ENCODE results near the gene TCF12.

GRCh38 chr15:57205027-57205855 lies 286.8 kb downstream of the TCF12 start:
- TF ChIP-seq POLR2AphosphoS5 (IDR thresholded peaks at IDR 0.05), result no peak
- TF ChIP-seq, protein P1, sequence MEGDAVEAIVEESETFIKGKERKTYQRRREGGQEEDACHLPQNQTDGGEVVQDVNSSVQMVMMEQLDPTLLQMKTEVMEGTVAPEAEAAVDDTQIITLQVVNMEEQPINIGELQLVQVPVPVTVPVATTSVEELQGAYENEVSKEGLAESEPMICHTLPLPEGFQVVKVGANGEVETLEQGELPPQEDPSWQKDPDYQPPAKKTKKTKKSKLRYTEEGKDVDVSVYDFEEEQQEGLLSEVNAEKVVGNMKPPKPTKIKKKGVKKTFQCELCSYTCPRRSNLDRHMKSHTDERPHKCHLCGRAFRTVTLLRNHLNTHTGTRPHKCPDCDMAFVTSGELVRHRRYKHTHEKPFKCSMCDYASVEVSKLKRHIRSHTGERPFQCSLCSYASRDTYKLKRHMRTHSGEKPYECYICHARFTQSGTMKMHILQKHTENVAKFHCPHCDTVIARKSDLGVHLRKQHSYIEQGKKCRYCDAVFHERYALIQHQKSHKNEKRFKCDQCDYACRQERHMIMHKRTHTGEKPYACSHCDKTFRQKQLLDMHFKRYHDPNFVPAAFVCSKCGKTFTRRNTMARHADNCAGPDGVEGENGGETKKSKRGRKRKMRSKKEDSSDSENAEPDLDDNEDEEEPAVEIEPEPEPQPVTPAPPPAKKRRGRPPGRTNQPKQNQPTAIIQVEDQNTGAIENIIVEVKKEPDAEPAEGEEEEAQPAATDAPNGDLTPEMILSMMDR (IDR thresholded peaks at IDR 0.05), result no peak
- TF ChIP-seq POLR2A (IDR thresholded peaks at IDR 0.05), result no peak
